CD4-positive, alpha-beta T cell treated with Interleukin-2 at 100 ng/mL for 4 hours (primary cell): ENCODE measurements around the gene ARHGAP9.
A peak's percentile ranks its signal among the peaks of the same experiment; 100 is the strongest.
"Not testable (repeated sequence)": the region's sequence is repeated elsewhere in the genome, so short reads cannot be mapped to it uniquely, and the experiment has no call there.

Experiments
- DNase-seq: peaks from one replicate; pipeline ENCODE4 v3.0.0-alpha.2; 2020; ENCODE audit warnings: low spot score

The ARHGAP9 gene

GRCh38 chr12:57456737-57457490 lies 22.8 kb downstream of the ARHGAP9 start:
- DNase-seq, result no peak

DNA sequence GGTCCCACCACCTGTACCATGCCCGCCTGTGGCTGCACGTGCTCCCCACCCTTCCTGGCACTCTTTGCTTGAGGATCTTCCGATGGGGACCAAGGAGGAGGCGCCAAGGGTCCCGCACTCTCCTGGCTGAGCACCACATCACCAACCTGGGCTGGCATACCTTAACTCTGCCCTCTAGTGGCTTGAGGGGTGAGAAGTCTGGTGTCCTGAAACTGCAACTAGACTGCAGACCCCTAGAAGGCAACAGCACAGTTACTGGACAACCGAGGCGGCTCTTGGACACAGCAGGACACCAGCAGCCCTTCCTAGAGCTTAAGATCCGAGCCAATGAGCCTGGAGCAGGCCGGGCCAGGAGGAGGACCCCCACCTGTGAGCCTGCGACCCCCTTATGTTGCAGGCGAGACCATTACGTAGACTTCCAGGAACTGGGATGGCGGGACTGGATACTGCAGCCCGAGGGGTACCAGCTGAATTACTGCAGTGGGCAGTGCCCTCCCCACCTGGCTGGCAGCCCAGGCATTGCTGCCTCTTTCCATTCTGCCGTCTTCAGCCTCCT lies 23.4 kb downstream of the ARHGAP9 start:
- peak; percentile 62 for DNase-seq

DNA sequence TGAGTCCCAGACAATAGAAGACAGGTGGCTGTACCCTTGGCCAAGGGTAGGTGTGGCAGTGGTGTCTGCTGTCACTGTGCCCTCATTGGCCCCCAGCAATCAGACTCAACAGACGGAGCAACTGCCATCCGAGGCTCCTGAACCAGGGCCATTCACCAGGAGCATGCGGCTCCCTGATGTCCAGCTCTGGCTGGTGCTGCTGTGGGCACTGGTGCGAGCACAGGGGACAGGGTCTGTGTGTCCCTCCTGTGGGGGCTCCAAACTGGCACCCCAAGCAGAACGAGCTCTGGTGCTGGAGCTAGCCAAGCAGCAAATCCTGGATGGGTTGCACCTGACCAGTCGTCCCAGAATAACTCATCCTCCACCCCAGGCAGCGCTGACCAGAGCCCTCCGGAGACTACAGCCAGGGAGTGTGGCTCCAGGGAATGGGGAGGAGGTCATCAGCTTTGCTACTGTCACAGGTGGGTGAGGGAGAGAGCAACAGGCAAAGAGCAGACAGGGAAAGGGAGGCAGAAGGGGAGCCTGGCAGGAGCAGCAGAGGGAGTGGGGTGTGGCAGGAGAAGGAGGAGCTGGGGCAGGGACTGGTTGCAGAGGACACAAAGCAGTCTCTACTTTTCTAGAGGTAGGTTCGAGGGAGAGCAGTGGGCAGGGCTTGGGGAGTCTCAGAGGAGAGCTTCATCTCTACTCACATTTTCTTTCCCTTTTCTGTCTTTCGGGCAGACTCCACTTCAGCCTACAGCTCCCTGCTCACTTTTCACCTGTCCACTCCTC lies 24.1 kb downstream of the ARHGAP9 start:
- DNase-seq, result no peak

GRCh38 chr12:57454566-57455373 lies 24.9 kb downstream of the ARHGAP9 start, which contains the start of gene INHBE:
Gene INHBE, plus strand, starts transcription at chr12:57455307. Its CDS starts 230 bp downstream, at chr12:57455537.
- no peak for DNase-seq

DNA sequence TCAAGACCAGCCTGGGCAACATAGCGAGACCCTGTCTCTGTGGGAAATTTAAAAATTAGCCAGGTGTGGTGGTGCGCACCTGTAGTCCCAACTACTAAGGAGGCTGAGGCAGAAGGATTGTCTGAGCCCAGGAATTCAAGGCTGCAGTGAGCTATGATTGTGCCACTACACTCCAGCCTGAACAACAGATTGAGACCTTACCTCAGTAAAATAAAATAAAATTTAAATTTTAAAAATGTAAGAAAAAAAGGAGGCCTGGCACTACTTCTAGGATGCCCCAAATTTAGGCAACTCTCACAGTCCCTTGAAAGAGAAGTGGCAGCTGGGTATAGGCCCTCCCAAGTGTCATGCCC lies 25.5 kb downstream of the ARHGAP9 start:
- no peak for DNase-seq

GRCh38 chr12:57452937-57453509 lies 26.6 kb downstream of the ARHGAP9 start:
- DNase-seq, result peak; percentile 47

DNA sequence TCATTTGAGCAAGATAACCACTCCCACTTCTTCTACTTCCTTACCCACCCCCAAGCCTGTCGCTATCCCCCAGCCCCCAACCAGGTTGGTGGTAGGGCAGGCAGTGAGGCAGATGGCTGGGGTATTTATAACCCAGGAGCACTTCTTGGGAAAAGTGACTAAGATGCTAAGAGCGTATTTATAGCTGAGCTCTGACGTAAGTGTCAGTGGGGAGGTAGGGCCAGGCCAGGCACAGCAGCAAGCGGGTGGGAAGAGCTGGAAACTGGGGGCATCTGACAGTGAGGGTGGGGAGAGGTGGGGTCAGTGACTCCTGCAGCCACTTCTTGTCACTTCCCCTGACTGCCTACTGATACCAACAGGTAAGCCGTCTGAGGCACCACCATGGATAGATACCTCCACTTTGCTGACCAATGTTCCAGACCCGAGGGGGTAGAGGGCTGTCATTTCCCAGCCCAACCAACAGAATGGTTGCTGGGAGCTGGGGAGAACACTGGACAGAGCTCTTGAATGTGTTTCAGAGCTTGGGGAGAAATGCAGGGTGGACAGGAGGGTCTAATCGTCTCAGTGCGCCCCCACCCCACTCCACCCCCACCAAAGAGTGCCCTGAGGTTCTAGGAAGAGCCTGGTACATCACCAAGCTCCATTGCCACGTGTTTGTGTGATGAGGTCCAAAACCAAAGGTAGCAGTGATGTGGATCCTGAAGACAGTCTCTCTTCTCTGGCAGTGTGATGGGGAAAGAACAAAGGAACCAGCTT lies 27.3 kb downstream of the ARHGAP9 start:
- DNase-seq, result no peak

DNA sequence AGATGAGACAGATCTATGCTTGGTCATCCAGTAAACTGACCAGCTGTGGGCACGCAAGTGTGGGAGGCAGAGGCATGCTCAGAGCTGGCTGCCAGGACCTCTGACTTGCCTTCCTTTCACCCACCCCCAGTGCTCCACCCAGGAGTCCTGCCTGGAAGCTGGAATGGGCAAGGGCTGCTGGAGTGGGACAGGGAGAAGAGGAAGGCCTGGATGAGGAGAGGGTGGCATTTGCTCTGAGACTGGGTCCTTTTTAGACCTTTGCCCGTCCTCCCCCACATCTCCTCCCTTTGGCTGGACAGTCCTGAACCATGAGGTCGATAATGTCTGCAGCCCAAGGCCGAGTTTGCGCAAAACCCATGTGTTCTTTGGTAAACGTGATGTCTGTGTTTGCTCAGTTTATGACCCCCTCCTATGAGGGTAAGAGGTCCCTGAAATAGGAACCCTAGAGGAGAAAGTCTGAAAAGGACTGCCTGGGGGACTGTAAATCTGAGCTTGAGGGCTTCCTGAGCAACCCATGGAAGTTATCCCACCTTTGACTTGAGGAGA lies 28.4 kb downstream of the ARHGAP9 start:
- no peak for DNase-seq

DNA sequence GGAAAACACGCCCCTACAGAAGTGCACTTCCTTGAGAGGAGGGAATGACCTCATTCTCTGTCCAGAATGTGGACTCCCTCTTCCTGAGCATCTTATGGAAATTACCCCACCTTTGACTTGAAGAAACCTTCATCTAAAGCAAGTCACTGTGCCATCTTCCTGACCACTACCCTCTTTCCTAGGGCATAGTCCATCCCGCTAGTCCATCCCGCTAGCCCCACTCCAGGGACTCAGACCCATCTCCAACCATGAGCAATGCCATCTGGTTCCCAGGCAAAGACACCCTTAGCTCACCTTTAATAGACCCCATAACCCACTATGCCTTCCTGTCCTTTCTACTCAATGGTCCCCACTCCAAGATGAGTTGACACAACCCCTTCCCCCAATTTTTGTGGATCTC lies 29.6 kb downstream of the ARHGAP9 start:
- no peak for DNase-seq

DNA sequence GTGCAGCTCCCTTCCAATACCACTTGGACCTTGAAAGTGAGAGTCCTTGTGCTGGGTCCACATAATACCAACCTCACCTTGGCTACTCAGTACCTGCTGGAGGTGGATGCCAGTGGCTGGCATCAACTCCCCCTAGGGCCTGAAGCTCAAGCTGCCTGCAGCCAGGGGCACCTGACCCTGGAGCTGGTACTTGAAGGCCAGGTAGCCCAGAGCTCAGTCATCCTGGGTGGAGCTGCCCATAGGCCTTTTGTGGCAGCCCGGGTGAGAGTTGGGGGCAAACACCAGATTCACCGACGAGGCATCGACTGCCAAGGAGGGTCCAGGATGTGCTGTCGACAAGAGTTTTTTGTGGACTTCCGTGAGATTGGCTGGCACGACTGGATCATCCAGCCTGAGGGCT lies 30.3 kb downstream of the ARHGAP9 start:
- DNase-seq, result no peak

GRCh38 chr12:57448669-57449068 lies 31.0 kb downstream of the ARHGAP9 start:
- no peak for DNase-seq

- DNase-seq, result no peak
Measured at GRCh38 chr12:57446292-57446960, 33.2 kb downstream of the ARHGAP9 start.

DNA sequence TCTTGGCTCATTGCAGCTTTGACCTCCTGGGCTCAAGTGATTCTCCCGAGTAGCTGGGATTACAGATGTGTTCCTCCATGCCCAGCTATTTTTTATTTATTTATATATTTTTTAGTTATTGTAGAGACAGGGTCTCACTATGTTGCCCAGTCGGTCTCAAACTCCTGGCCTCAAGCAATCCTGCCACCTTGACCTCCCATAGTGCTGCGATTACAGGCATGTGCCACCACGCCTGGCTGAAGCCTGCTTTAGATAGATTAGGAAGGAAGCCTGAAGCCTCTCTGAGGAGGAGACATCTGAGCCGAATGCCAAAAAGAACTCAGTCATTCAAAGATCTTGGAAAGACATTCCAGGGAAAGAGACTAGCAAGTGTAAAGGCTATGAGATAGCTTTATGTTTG lies 34.9 kb downstream of the ARHGAP9 start:
- no peak for DNase-seq

GRCh38 chr12:57444337-57444736 lies 35.3 kb downstream of the ARHGAP9 start:
- DNase-seq, result not testable (repeated sequence)

- DNase-seq, result no peak
Measured at GRCh38 chr12:57441846-57442427, 37.7 kb downstream of the ARHGAP9 start.

GRCh38 chr12:57441393-57441792 lies 38.3 kb downstream of the ARHGAP9 start:
- not testable (repeated sequence) for DNase-seq

DNA sequence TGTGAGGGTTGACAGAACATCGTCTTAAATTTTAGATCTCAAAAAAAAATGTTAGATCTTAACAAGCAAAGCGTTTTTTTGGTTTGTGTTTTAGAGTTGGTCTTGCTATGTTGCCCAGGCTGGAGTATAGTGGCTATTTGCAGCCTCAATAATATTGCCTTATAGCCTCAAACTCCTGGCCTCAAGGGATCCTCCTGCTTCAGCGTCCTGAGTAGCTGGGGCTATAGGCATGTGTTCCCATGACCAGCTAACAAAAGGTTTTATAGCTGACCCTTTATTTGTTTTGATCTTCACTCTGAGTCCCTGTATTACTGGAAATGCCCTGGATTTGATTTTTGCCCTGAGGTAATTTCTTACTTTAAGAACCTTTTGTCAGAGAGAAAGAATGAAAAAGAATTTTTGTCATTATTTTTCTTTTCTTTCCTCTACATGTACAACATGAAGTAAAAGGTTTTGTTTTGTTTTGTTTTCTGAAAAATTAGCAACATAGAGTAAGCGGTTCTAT lies 39.9 kb downstream of the ARHGAP9 start:
- no peak for DNase-seq

- no peak for DNase-seq
Measured at GRCh38 chr12:57438400-57438799, 41.3 kb downstream of the ARHGAP9 start.

- DNase-seq, result no peak
Measured at GRCh38 chr12:57435293-57435692, 44.4 kb downstream of the ARHGAP9 start.
